HG03039 (cell line): ENCODE results near the gene FLCN.
"Not testable (repeated sequence)": the region's sequence is repeated elsewhere in the genome, so short reads cannot be mapped to it uniquely, and the experiment has no call there.

Experiments used
- ATAC-seq: cut with Tn5 transposase; IDR thresholded peaks from one replicate; pipeline ENCODE4 v1.9.1; 2021; ENCODE audit warnings: mild to moderate bottlenecking, moderate library complexity; ENCODE audit not compliant: unreplicated experiment

Gene FLCN

GRCh38 chr17:17214646-17215436 lies 22.1 kb downstream of the FLCN start:
- ATAC-seq = no peak

GRCh38 chr17:17213775-17214174 lies 23.2 kb downstream of the FLCN start:
- ATAC-seq = no peak

GRCh38 chr17:17207998-17208397 lies 29.0 kb downstream of the FLCN start:
- no peak for ATAC-seq

GRCh38 chr17:17206913-17207335 lies 30.0 kb downstream of the FLCN start:
- ATAC-seq = no peak

- ATAC-seq = no peak
Observed at GRCh38 chr17:17206124-17206912, 30.6 kb downstream of the FLCN start, which contains the start of gene PLD6. Gene PLD6 (minus strand): TSS chr17:17206333. CDS start chr17:17206286, 47 bp downstream.

- ATAC-seq = no peak
Observed at GRCh38 chr17:17205368-17206123, 31.4 kb downstream of the FLCN start.

- ATAC-seq = no peak
Observed at GRCh38 chr17:17204635-17205231, 32.2 kb downstream of the FLCN start.

GRCh38 chr17:17204041-17204591 lies 32.9 kb downstream of the FLCN start:
- no peak for ATAC-seq

- no peak for ATAC-seq
Observed at GRCh38 chr17:17203173-17203730, 33.7 kb downstream of the FLCN start.

GRCh38 chr17:17201907-17202306 lies 35.1 kb downstream of the FLCN start:
- no peak for ATAC-seq

- ATAC-seq = no peak
Observed at GRCh38 chr17:17201271-17201670, 35.7 kb downstream of the FLCN start.

- ATAC-seq = no peak
Observed at GRCh38 chr17:17200831-17201230, 36.1 kb downstream of the FLCN start.

GRCh38 chr17:17200311-17200710 lies 36.7 kb downstream of the FLCN start:
- no peak for ATAC-seq

- no peak for ATAC-seq
Observed at GRCh38 chr17:17198281-17198680, 38.7 kb downstream of the FLCN start.

- ATAC-seq = no peak
Observed at GRCh38 chr17:17196776-17197175, 40.2 kb downstream of the FLCN start.

GRCh38 chr17:17195466-17195865 lies 41.5 kb downstream of the FLCN start:
- not testable (repeated sequence) for ATAC-seq

GRCh38 chr17:17191961-17192381 lies 45.0 kb downstream of the FLCN start:
- no peak for ATAC-seq

- no peak for ATAC-seq
Observed at GRCh38 chr17:17191346-17191792, 45.6 kb downstream of the FLCN start.

GRCh38 chr17:17190188-17190587 lies 46.8 kb downstream of the FLCN start:
- no peak for ATAC-seq

- ATAC-seq = no peak
Observed at GRCh38 chr17:17189559-17189958, 47.4 kb downstream of the FLCN start.
